Measurements from ENCODE around the gene KNCN. TPM values are rescaled to one million over a fixed set of nuclear protein-coding genes. Genes with fewer than 3 reads are reported as not detected.

KNCN gene
- total RNA-seq, 2 donors from 2014 or later: not detected

DNA sequence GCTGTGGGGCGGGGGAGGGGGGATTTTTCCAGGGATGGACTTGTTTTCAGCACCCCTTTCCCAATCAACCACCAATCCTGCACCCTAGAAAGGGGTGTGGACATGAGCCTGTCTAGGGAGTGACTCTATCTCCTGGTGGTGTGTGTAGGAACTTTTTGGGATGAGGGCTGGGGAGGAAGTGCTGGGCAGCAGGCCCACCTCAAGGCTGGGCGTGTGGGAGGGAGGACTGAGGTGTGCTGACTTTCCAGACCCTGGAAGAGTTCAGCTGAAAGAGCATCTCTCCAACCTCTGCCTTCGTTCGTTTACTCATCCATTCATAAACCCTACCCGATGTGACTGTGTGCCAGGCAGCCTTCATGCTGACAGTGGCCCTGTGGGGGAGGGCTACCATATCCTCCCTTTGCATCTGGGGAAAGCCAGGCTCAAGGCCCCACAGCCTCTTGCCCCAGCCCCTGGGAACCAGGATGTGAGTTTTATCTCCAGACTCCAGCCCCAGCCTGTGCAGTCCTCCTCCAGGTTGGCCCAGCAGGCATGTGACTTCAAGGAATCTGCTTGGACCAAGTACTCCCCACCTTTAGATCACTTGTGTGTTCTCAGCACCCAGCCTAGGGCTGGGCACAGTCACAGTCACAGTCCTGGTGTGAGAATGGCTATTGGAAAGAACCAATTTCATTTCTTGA lies 6.7 kb downstream of the KNCN start:
- peak overlapping the region; percentile 49 for H3K4me3 Mint-ChIP-seq
- DNase-seq: no peak
- Histone ChIP-seq H3K27me3 (ENCODE audit: control insufficient read depth, insufficient read depth, low read length, poor library complexity, severe bottlenecking) (peaks cover 78% of the 10 kb centered on the region), H3K27ac (ENCODE audit: low read depth, low read length) (no peak overlapping the region), H3K9ac (ENCODE audit: extremely low read depth, low read length, poor library complexity, severe bottlenecking) (no peak overlapping the region), H3K4me3 (ENCODE audit: low read length) (no peak overlapping the region), H3K36me3 (ENCODE audit: control insufficient read depth, insufficient read depth, low read length) (no peaks in the 10 kb centered on the region), H3K4me1 (ENCODE audit: control insufficient read depth, insufficient read depth, low read length) (peaks cover 2% of the 10 kb centered on the region), H3K9me3 (ENCODE audit: control insufficient read depth, low read length) (no peaks in the 10 kb centered on the region)
- no peaks in the 10 kb centered on the region for H3K9me3 Mint-ChIP-seq
- H3K36me3 Mint-ChIP-seq (ENCODE audit: low read depth): no peaks in the 10 kb centered on the region
- peaks cover 6% of the 10 kb centered on the region for H3K4me1 Mint-ChIP-seq
- no peak overlapping the region for H3K27ac Mint-ChIP-seq
- TF ChIP-seq, protein P1, sequence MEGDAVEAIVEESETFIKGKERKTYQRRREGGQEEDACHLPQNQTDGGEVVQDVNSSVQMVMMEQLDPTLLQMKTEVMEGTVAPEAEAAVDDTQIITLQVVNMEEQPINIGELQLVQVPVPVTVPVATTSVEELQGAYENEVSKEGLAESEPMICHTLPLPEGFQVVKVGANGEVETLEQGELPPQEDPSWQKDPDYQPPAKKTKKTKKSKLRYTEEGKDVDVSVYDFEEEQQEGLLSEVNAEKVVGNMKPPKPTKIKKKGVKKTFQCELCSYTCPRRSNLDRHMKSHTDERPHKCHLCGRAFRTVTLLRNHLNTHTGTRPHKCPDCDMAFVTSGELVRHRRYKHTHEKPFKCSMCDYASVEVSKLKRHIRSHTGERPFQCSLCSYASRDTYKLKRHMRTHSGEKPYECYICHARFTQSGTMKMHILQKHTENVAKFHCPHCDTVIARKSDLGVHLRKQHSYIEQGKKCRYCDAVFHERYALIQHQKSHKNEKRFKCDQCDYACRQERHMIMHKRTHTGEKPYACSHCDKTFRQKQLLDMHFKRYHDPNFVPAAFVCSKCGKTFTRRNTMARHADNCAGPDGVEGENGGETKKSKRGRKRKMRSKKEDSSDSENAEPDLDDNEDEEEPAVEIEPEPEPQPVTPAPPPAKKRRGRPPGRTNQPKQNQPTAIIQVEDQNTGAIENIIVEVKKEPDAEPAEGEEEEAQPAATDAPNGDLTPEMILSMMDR (conservative IDR thresholded peaks at IDR 0.05): peak; percentile 51
- peaks cover 88% of the 10 kb centered on the region for H3K27me3 Mint-ChIP-seq (ENCODE audit: insufficient read depth)
- WGBS, 2 experiments (ENCODE audit: insufficient coverage in 1 of 2, insufficient read length in 1 of 2): 69 to 80% methylated on average over 3 to 4 of the region's 5 CpGs

DNA sequence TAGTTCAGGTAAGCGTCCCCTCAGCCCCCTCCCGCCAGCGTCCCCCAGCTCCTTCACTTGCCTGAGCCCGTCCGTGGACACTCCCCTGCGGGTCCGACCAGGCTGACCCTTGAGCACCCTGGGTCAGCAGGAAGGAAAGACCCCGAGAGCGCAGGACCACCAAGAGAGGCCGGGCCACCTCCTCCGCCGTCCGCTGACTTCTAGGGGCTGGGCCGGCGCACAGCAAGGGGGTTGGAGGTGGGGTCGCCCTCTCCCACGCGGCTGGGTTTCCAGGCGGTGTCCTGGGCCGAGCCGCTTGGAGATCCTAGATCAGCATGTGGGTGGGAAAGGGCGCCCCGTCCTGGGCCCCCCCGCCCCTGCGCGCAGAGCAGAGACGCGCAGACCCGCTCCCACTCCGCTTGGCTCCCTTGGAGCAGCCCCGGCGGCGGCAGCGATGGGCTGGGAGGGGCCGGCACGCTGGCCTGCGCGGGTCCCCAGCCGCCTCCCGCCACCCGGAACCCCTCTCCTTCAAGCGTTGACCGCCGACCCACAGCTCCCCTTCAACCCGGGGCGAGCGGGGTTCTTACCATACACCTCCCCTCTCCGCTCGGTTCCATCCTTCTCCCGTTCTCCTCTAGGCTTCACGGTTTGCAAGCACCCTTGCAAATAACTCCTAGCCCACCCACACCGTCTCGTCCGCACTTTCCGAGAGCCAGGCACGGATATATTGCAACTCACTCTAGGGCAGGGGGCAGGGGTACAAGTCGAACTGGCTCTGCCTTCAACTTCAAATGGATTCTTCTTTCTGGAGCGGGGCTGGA lies 7.5 kb downstream of the KNCN start:
- H3K36me3 ChIP-seq (ENCODE audit: control insufficient read depth, insufficient read depth, low read length): no peaks in the 10 kb centered on the region
- peak overlapping the region; percentile 49 for H3K4me3 Mint-ChIP-seq
- DNase-seq: peak; percentile 71
- H3K9ac ChIP-seq (ENCODE audit: extremely low read depth, low read length, poor library complexity, severe bottlenecking): no peak overlapping the region
- H3K27me3 ChIP-seq (ENCODE audit: control insufficient read depth, insufficient read depth, low read length, poor library complexity, severe bottlenecking): peaks cover 85% of the 10 kb centered on the region
- H3K4me3 ChIP-seq (ENCODE audit: low read length): no peak overlapping the region
- H3K4me1 ChIP-seq (ENCODE audit: control insufficient read depth, insufficient read depth, low read length): peaks cover 2% of the 10 kb centered on the region
- WGBS, 2 experiments (ENCODE audit: insufficient coverage in 1 of 2, insufficient read length in 1 of 2): 11 to 16% methylated on average over 16 to 58 of the region's 58 CpGs
- no peaks in the 10 kb centered on the region for H3K36me3 Mint-ChIP-seq (ENCODE audit: low read depth)
- H3K27ac Mint-ChIP-seq: no peak overlapping the region
- peaks cover 6% of the 10 kb centered on the region for H3K4me1 Mint-ChIP-seq
- H3K9me3 ChIP-seq (ENCODE audit: control insufficient read depth, low read length): no peaks in the 10 kb centered on the region
- H3K9me3 Mint-ChIP-seq: no peaks in the 10 kb centered on the region
- TF ChIP-seq, protein P1 (conservative IDR thresholded peaks at IDR 0.05): no peak
- no peak overlapping the region for H3K27ac ChIP-seq (ENCODE audit: low read depth, low read length)
- H3K27me3 Mint-ChIP-seq (ENCODE audit: insufficient read depth): peaks cover 89% of the 10 kb centered on the region

DNA sequence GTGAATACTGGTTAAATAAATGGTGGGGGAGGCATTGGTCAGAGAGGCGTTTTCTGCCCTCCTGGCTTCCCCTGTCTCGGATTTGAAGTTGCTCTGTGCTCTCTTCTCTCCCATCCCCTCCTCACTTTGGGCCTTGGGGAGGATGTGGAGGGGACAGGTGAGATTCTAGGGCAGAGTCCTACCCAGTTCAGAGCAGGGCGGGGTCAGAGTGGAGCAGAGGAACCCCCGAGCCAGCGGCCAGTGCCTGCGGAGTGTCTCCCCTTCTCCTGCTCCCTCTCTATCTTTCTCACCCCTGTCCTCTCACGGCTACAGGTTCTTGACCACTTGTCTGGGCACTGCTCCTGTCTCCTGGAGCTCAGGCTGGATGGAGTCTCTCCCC lies 8.1 kb downstream of the KNCN start:
- Histone ChIP-seq H3K9ac (ENCODE audit: extremely low read depth, low read length, poor library complexity, severe bottlenecking) (no peak overlapping the region), H3K27ac (ENCODE audit: low read depth, low read length) (no peak overlapping the region), H3K9me3 (ENCODE audit: control insufficient read depth, low read length) (no peaks in the 10 kb centered on the region), H3K36me3 (ENCODE audit: control insufficient read depth, insufficient read depth, low read length) (no peaks in the 10 kb centered on the region), H3K4me3 (ENCODE audit: low read length) (no peak overlapping the region), H3K27me3 (ENCODE audit: control insufficient read depth, insufficient read depth, low read length, poor library complexity, severe bottlenecking) (peaks cover 88% of the 10 kb centered on the region), H3K4me1 (ENCODE audit: control insufficient read depth, insufficient read depth, low read length) (peaks cover 2% of the 10 kb centered on the region)
- H3K27ac Mint-ChIP-seq: no peak overlapping the region
- no peaks in the 10 kb centered on the region for H3K9me3 Mint-ChIP-seq
- peak; percentile 51 for DNase-seq
- H3K27me3 Mint-ChIP-seq (ENCODE audit: insufficient read depth): peaks cover 95% of the 10 kb centered on the region
- no peaks in the 10 kb centered on the region for H3K36me3 Mint-ChIP-seq (ENCODE audit: low read depth)
- H3K4me3 Mint-ChIP-seq: peak overlapping the region; percentile 49
- WGBS, 2 experiments (ENCODE audit: insufficient coverage in 1 of 2, insufficient read length in 1 of 2): 55 to 58% methylated on average over 3 to 5 of the region's 7 CpGs
- H3K4me1 Mint-ChIP-seq: peaks cover 8% of the 10 kb centered on the region
- TF ChIP-seq, protein P1 (conservative IDR thresholded peaks at IDR 0.05): no peak
